Endothelial cell of umbilical vein (primary cell): ENCODE measurements around the gene PXT1.

ENCODE experiments used
- EZH2 ChIP-seq: IDR thresholded peaks from 2 replicates; pipeline ENCODE4 v1.6.1; 2012; ENCODE audit warnings: borderline replicate concordance, low read depth, mild to moderate bottlenecking, moderate library complexity, low read length, inconsistent platforms; ENCODE audit not compliant: severe bottlenecking
- FOS ChIP-seq: IDR thresholded peaks from 2 replicates; pipeline ENCODE4 v1.6.1; 2011; ENCODE audit warnings: mild to moderate bottlenecking, low read length, moderate library complexity, borderline replicate concordance; ENCODE audit not compliant: insufficient read depth
- GATA2 ChIP-seq: IDR thresholded peaks from 2 replicates; pipeline ENCODE4 v1.7.0; 2011; ENCODE audit warnings: low read depth, mild to moderate bottlenecking, moderate library complexity, mixed read lengths, low read length; ENCODE audit not compliant: insufficient read length, insufficient read depth
- JUN ChIP-seq: IDR thresholded peaks from 2 replicates; pipeline ENCODE4 v1.6.1; 2011; ENCODE audit warnings: borderline replicate concordance, low read depth; ENCODE audit not compliant: insufficient read length, insufficient read depth
- MYC ChIP-seq: IDR thresholded peaks from one replicate; pipeline ENCODE4 v1.6.1; 2011; ENCODE audit warnings: mild to moderate bottlenecking, low read depth, low read length
- POLR2A ChIP-seq: IDR thresholded peaks from 2 replicates; pipeline ENCODE4 v1.6.1; 2012; ENCODE audit warnings: low read depth, mild to moderate bottlenecking, control low read depth, low read length
- POLR2AphosphoS5 ChIP-seq: IDR thresholded peaks from 2 replicates; pipeline ENCODE4 v1.6.1; 2012; ENCODE audit warnings: low read depth, mild to moderate bottlenecking, control low read depth, low read length, moderate library complexity; ENCODE audit not compliant: insufficient read depth
- TF ChIP-seq, protein P1 (sequence below), 2 donors: IDR thresholded peaks; 1 replicate in 1 of 2; 2 replicates in 1 of 2; pipeline ENCODE4 v1.5.1; 2011; ENCODE audit warnings: low read length in 2 of 2, mild to moderate bottlenecking in 2 of 2, moderate library complexity in 2 of 2, control low read depth in 1 of 2, inconsistent platforms in 1 of 2, low read depth in 1 of 2; ENCODE audit not compliant: insufficient read depth in 1 of 2; ENCODE audit errors: extremely low read depth in 1 of 2
- TF ChIP-seq, protein P2 (sequence below): IDR thresholded peaks from 2 replicates; pipeline ENCODE4 v1.6.1; 2011; ENCODE audit not compliant: insufficient read depth, insufficient read length

- TF ChIP-seq POLR2A (peak; percentile 78), POLR2AphosphoS5 (peak; percentile 54), GATA2 (no peak), FOS (no peak), MYC (no peak), EZH2 (no peak), JUN (no peak)
- TF ChIP-seq, protein P1, sequence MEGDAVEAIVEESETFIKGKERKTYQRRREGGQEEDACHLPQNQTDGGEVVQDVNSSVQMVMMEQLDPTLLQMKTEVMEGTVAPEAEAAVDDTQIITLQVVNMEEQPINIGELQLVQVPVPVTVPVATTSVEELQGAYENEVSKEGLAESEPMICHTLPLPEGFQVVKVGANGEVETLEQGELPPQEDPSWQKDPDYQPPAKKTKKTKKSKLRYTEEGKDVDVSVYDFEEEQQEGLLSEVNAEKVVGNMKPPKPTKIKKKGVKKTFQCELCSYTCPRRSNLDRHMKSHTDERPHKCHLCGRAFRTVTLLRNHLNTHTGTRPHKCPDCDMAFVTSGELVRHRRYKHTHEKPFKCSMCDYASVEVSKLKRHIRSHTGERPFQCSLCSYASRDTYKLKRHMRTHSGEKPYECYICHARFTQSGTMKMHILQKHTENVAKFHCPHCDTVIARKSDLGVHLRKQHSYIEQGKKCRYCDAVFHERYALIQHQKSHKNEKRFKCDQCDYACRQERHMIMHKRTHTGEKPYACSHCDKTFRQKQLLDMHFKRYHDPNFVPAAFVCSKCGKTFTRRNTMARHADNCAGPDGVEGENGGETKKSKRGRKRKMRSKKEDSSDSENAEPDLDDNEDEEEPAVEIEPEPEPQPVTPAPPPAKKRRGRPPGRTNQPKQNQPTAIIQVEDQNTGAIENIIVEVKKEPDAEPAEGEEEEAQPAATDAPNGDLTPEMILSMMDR (IDR thresholded peaks at IDR 0.05; ENCODE audit: extremely low read depth in 1 of 2, insufficient read depth in 1 of 2, low read depth in 1 of 2, low read length in 2 of 2), result peak; percentile 59 to 74
- TF ChIP-seq, protein P2, sequence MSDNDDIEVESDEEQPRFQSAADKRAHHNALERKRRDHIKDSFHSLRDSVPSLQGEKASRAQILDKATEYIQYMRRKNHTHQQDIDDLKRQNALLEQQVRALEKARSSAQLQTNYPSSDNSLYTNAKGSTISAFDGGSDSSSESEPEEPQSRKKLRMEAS, result peak; percentile 97
These were observed 19.4 kb downstream of the PXT1 start for GRCh38 chr6:36423101-36423824.
